Mesenchymal stem cell (in vitro differentiated cells and primary cell): Measurements from ENCODE around the gene PPM1D.

ENCODE experiments used
- DNase-seq: peaks from one replicate; pipeline ENCODE4 v3.0.0-alpha.2; 2013
- H2AFZ ChIP-seq: one replicate; pipeline ENCODE4 v1.6.1; 2013; ENCODE audit warnings: low read depth, mild to moderate bottlenecking, control low read depth, inconsistent platforms, low read length, moderate library complexity
- H2AK5ac ChIP-seq: 2 replicates; pipeline ENCODE4 v1.6.1; 2013; ENCODE audit warnings: low read length, moderate library complexity, mild to moderate bottlenecking, inconsistent platforms; ENCODE audit not compliant: severe bottlenecking
- H2BK120ac ChIP-seq: one replicate; pipeline ENCODE4 v1.6.1; 2013; ENCODE audit warnings: low read depth, mild to moderate bottlenecking, inconsistent platforms, low read length, moderate library complexity
- H2BK12ac ChIP-seq, 2 experiments: one replicate each; pipeline ENCODE4 v1.6.1; 2013; ENCODE audit warnings: inconsistent platforms in 2 of 2, low read length in 2 of 2, mild to moderate bottlenecking in 2 of 2, moderate library complexity in 2 of 2, control low read depth in 1 of 2
- H2BK15ac ChIP-seq: one replicate; pipeline ENCODE4 v1.6.1; 2013; ENCODE audit warnings: mild to moderate bottlenecking, low read depth, inconsistent platforms; ENCODE audit not compliant: poor library complexity, severe bottlenecking
- H2BK5ac ChIP-seq: 2 replicates; pipeline ENCODE4 v1.6.1; 2013; ENCODE audit warnings: low read depth, mild to moderate bottlenecking, low read length, control low read depth, inconsistent platforms; ENCODE audit not compliant: poor library complexity, severe bottlenecking
- H3K14ac ChIP-seq, 2 experiments: one replicate each; pipeline ENCODE4 v1.6.1; 2013; ENCODE audit warnings: inconsistent platforms in 2 of 2, low read length in 2 of 2, control low read depth in 1 of 2, mild to moderate bottlenecking in 1 of 2, moderate library complexity in 1 of 2
- H3K18ac ChIP-seq, 2 experiments: one replicate each; pipeline ENCODE4 v1.6.1; 2013; ENCODE audit warnings: inconsistent platforms in 2 of 2, low read length in 2 of 2, control low read depth in 1 of 2, low read depth in 1 of 2, mild to moderate bottlenecking in 1 of 2
- H3K23ac ChIP-seq, 2 experiments: one replicate each; pipeline ENCODE4 v1.6.1; 2013; ENCODE audit warnings: inconsistent platforms in 2 of 2, low read length in 2 of 2, mild to moderate bottlenecking in 2 of 2, moderate library complexity in 2 of 2, control low read depth in 1 of 2
- H3K27ac ChIP-seq: 2 replicates; pipeline ENCODE4 v1.5.1; 2013; ENCODE audit warnings: mild to moderate bottlenecking, moderate library complexity, low read length, control low read depth, inconsistent platforms; ENCODE audit not compliant: poor library complexity, severe bottlenecking
- H3K27me3 ChIP-seq, 2 experiments: 2 replicates each; pipeline versions ENCODE4 v1.6.1 to v1.7.0; 2013; ENCODE audit warnings: low read length in 2 of 2, mild to moderate bottlenecking in 2 of 2, moderate library complexity in 2 of 2, control low read depth in 1 of 2, inconsistent platforms in 1 of 2; ENCODE audit not compliant: control insufficient read depth in 1 of 2, insufficient read depth in 1 of 2
- H3K36me3 ChIP-seq, 2 experiments: 2 replicates each; pipeline versions ENCODE4 v1.6.1 to v1.7.0; 2013; ENCODE audit warnings: low read length in 2 of 2, control low read depth in 1 of 2, inconsistent platforms in 1 of 2, low read depth in 1 of 2, mild to moderate bottlenecking in 1 of 2; ENCODE audit not compliant: insufficient read depth in 2 of 2, control insufficient read depth in 1 of 2
- H3K4ac ChIP-seq, 2 experiments: one replicate each; pipeline ENCODE4 v1.6.1; 2013; ENCODE audit warnings: inconsistent platforms in 2 of 2, low read length in 2 of 2, mild to moderate bottlenecking in 2 of 2, moderate library complexity in 2 of 2, control low read depth in 1 of 2, low read depth in 1 of 2
- H3K4me1 ChIP-seq: 2 replicates; pipeline ENCODE4 v1.6.1; 2013; ENCODE audit warnings: low read depth, low read length, control low read depth; ENCODE audit not compliant: control insufficient read depth, insufficient read depth
- H3K4me2 ChIP-seq: 2 replicates; pipeline ENCODE4 v1.6.1; 2013; ENCODE audit warnings: low read length, mild to moderate bottlenecking, inconsistent platforms; ENCODE audit not compliant: poor library complexity, severe bottlenecking
- H3K4me3 ChIP-seq, 2 experiments: 2 replicates each; pipeline versions ENCODE4 v1.5.1 to v1.7.0; 2013; ENCODE audit warnings: low read length in 2 of 2, mild to moderate bottlenecking in 2 of 2, control low read depth in 1 of 2, low read depth in 1 of 2; ENCODE audit not compliant: insufficient read depth in 1 of 2
- H3K79me1 ChIP-seq: replicated peaks from 2 replicates; pipeline ENCODE4 v1.6.1; 2013; ENCODE audit warnings: mild to moderate bottlenecking, control low read depth, low read length, inconsistent platforms; ENCODE audit not compliant: poor library complexity, severe bottlenecking
- H3K9ac ChIP-seq: 2 replicates; pipeline ENCODE4 v1.7.0; 2013; ENCODE audit warnings: mild to moderate bottlenecking, low read length, moderate library complexity
- H3K9me3 ChIP-seq: 2 replicates; pipeline ENCODE4 v1.7.0; 2013; ENCODE audit warnings: mild to moderate bottlenecking, low read length; ENCODE audit not compliant: control insufficient read depth
- H4K8ac ChIP-seq: one replicate; pipeline ENCODE4 v1.6.1; 2013; ENCODE audit warnings: inconsistent platforms, mild to moderate bottlenecking, low read length, moderate library complexity
- H4K91ac ChIP-seq: one replicate; pipeline ENCODE4 v1.6.1; 2013; ENCODE audit warnings: mild to moderate bottlenecking, low read length, inconsistent platforms
- WGBS: methylation state at CpG from one replicate; pipeline ENCODE4 v1.1.7; 2013; ENCODE audit warnings: mixed read lengths; 5-methylcytosine and 5-hydroxymethylcytosine counted together

The PPM1D gene

GRCh38 chr17:60646701-60647100 is 46.7 kb downstream of the PPM1D start:
- no peak overlapping the region for H2AFZ ChIP-seq
- no peak overlapping the region for H2BK120ac ChIP-seq
- H3K27ac ChIP-seq: no peak overlapping the region
- H3K23ac ChIP-seq: no peak overlapping the region
- H3K14ac ChIP-seq: no peak overlapping the region
- no peak overlapping the region for H2AK5ac ChIP-seq
- no peak overlapping the region for H3K4me2 ChIP-seq
- H2BK5ac ChIP-seq: no peak overlapping the region
- H3K4me1 ChIP-seq: no peaks in the 10 kb centered on the region
- H4K91ac ChIP-seq: no peak overlapping the region
- no peak overlapping the region for H3K4ac ChIP-seq
- no peaks in the 10 kb centered on the region for H3K27me3 ChIP-seq
- no peak for DNase-seq
- 92% methylated on average over 3 of the region's 3 CpGs for WGBS
- no peak overlapping the region for H2BK12ac ChIP-seq
- H3K4me3 ChIP-seq: no peak overlapping the region
- H3K18ac ChIP-seq: no peak overlapping the region
- peaks cover 9 to 45% of the 10 kb centered on the region in 2 experiments for H3K36me3 ChIP-seq
- H3K9me3 ChIP-seq: no peaks in the 10 kb centered on the region
- H4K8ac ChIP-seq: no peak overlapping the region
- H3K79me1 ChIP-seq: peaks cover 19% of the 10 kb centered on the region
- no peak overlapping the region for H3K9ac ChIP-seq
- H2BK15ac ChIP-seq: no peak overlapping the region

GRCh38 chr17:60647705-60648104 is 47.7 kb downstream of the PPM1D start:
- H3K27ac ChIP-seq: no peak overlapping the region
- no peak overlapping the region for H3K23ac ChIP-seq
- H2BK5ac ChIP-seq: no peak overlapping the region
- H4K8ac ChIP-seq: no peak overlapping the region
- no peaks in the 10 kb centered on the region for H3K9me3 ChIP-seq
- no peaks in the 10 kb centered on the region for H3K27me3 ChIP-seq
- H3K4me1 ChIP-seq: no peaks in the 10 kb centered on the region
- no peak overlapping the region for H3K18ac ChIP-seq
- no peak overlapping the region for H3K4me2 ChIP-seq
- no peak overlapping the region for H2BK15ac ChIP-seq
- H2BK120ac ChIP-seq: no peak overlapping the region
- no peak overlapping the region for H2AK5ac ChIP-seq
- H3K36me3 ChIP-seq: peaks cover 9 to 51% of the 10 kb centered on the region in 2 experiments
- H3K4ac ChIP-seq: no peak overlapping the region
- DNase-seq: no peak
- H2AFZ ChIP-seq: no peak overlapping the region
- H3K14ac ChIP-seq: no peak overlapping the region
- H2BK12ac ChIP-seq: no peak overlapping the region
- H3K9ac ChIP-seq: no peak overlapping the region
- no CpG with 5 or more reads among the region's 1 CpG for WGBS
- peaks cover 18% of the 10 kb centered on the region for H3K79me1 ChIP-seq
- no peak overlapping the region for H4K91ac ChIP-seq
- no peak overlapping the region for H3K4me3 ChIP-seq

- no peaks in the 10 kb centered on the region for H3K4me1 ChIP-seq
- no peak overlapping the region for H2BK12ac ChIP-seq
- H4K8ac ChIP-seq: no peak overlapping the region
- no peak for DNase-seq
- no peak overlapping the region for H3K4me2 ChIP-seq
- H3K27ac ChIP-seq: no peak overlapping the region
- H4K91ac ChIP-seq: no peak overlapping the region
- no peak overlapping the region for H2BK120ac ChIP-seq
- H3K18ac ChIP-seq: no peak overlapping the region
- peaks cover 13% of the 10 kb centered on the region for H3K79me1 ChIP-seq
- no peak overlapping the region for H3K4ac ChIP-seq
- H3K27me3 ChIP-seq: no peaks in the 10 kb centered on the region
- no peak overlapping the region for H2BK15ac ChIP-seq
- H3K36me3 ChIP-seq: peaks cover 9 to 55% of the 10 kb centered on the region in 2 experiments
- no peak overlapping the region for H2BK5ac ChIP-seq
- WGBS: 100% methylated on average over 1 of the region's 2 CpGs
- no peaks in the 10 kb centered on the region for H3K9me3 ChIP-seq
- no peak overlapping the region for H2AFZ ChIP-seq
- no peak overlapping the region for H3K14ac ChIP-seq
- no peak overlapping the region for H3K4me3 ChIP-seq
- no peak overlapping the region for H3K9ac ChIP-seq
- H2AK5ac ChIP-seq: no peak overlapping the region
- no peak overlapping the region for H3K23ac ChIP-seq
Observed at GRCh38 chr17:60652454-60653247, 52.7 kb downstream of the PPM1D start.

GRCh38 chr17:60653569-60653968 is 53.6 kb downstream of the PPM1D start:
- Histone ChIP-seq H3K18ac (no peak overlapping the region), H3K4me2 (no peak overlapping the region), H3K23ac (no peak overlapping the region), H2AK5ac (no peak overlapping the region), H3K4me1 (no peaks in the 10 kb centered on the region), H2BK12ac (no peak overlapping the region), H3K14ac (no peak overlapping the region), H3K79me1 (peaks cover 12% of the 10 kb centered on the region), H2BK5ac (no peak overlapping the region), H2AFZ (no peak overlapping the region), H3K9me3 (no peaks in the 10 kb centered on the region), H2BK15ac (no peak overlapping the region), H3K4ac (no peak overlapping the region), H3K27ac (no peak overlapping the region), H3K36me3 (peaks cover 10 to 52% of the 10 kb centered on the region in 2 experiments), H4K91ac (no peak overlapping the region), H4K8ac (no peak overlapping the region), H2BK120ac (no peak overlapping the region), H3K9ac (no peak overlapping the region), H3K4me3 (no peak overlapping the region), H3K27me3 (no peaks in the 10 kb centered on the region)
- WGBS: 100% methylated on average over 1 of the region's 1 CpG
- no peak for DNase-seq
